ENCODE measurements around the gene HACD4. TPM values are rescaled to one million over a fixed set of nuclear protein-coding genes. Genes with fewer than 3 reads are reported as not detected.

Gene HACD4
- polyA plus RNA-seq, 1 donor (not counting 4 experiments of a cell fraction or from before 2014, with no cell fraction given): 10.4 TPM

DNA sequence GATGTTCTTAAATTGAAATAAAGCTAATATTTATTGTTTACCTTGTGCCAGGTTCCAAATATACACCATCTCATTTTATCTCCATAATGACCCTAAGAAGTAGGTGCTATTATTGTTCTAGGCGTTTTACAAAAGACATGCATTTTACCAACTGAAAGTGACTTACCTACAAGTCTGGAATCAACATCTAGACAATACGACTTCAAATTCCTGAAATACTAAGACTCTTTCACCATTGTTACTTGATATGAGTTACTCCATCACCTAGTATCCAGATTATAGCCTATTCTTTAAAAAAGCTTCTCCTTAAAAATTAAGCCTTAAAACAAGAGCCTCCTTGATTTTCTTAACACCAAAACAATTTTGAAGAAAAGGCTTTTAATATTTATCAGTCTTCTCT is 13.3 kb downstream of the HACD4 start:
- dilution Hi-C loops (cut with MboI; ENCODE audit: extremely low pct_ligation_motif_present, low sequenced_read_pairs): no loop called here
- H3K4me2 ChIP-seq (ENCODE audit: control insufficient read depth, extremely low read depth, insufficient read depth, low read depth, low read length): no peak overlapping the region
- H3K4me1 ChIP-seq (ENCODE audit: control insufficient read depth, extremely low read depth, insufficient read depth, low read length): peaks cover 5% of the 10 kb centered on the region
- peaks cover 0 to 2% of the 10 kb centered on the region in 2 experiments for H3K36me3 ChIP-seq (ENCODE audit: control insufficient read depth in 2 of 2, extremely low read depth in 1 of 2, insufficient read depth in 2 of 2, low read length in 2 of 2)
- H3K9me1 ChIP-seq (ENCODE audit: control insufficient read depth, extremely low read depth, insufficient read depth, low read length): no peaks in the 10 kb centered on the region
- H3K27ac ChIP-seq (ENCODE audit: control insufficient read depth, insufficient read depth, low read length): no peak overlapping the region
- H3K79me2 ChIP-seq (ENCODE audit: control insufficient read depth, insufficient read depth, low read length): no peaks in the 10 kb centered on the region
- no peaks in the 10 kb centered on the region for H3K27me3 ChIP-seq (ENCODE audit: control insufficient read depth, extremely low read depth, insufficient read depth, low read length)
- H3K9me3 ChIP-seq (ENCODE audit: control insufficient read depth, low read depth, low read length): no peaks in the 10 kb centered on the region
- no peak overlapping the region for H3K4me3 ChIP-seq (ENCODE audit: control insufficient read depth in 2 of 3, extremely low read depth in 1 of 3, insufficient read depth in 2 of 3, low read depth in 1 of 3, low read length in 3 of 3)
- no peak overlapping the region for H3K9ac ChIP-seq (ENCODE audit: control insufficient read depth, extremely low read depth, insufficient read depth, low read length)
- H2AFZ ChIP-seq (ENCODE audit: control insufficient read depth, low read length): no peak overlapping the region
- FAIRE-seq (peak; percentile 17), DNase-seq (ENCODE audit: low read depth, low spot score) (no peak)
- no peaks in the 10 kb centered on the region for H4K20me1 ChIP-seq (ENCODE audit: control insufficient read depth, extremely low read depth, insufficient read depth, low read length)
- no peak for TF ChIP-seq EZH2 (IDR thresholded peaks at IDR 0.05; ENCODE audit: low read length)

DNA sequence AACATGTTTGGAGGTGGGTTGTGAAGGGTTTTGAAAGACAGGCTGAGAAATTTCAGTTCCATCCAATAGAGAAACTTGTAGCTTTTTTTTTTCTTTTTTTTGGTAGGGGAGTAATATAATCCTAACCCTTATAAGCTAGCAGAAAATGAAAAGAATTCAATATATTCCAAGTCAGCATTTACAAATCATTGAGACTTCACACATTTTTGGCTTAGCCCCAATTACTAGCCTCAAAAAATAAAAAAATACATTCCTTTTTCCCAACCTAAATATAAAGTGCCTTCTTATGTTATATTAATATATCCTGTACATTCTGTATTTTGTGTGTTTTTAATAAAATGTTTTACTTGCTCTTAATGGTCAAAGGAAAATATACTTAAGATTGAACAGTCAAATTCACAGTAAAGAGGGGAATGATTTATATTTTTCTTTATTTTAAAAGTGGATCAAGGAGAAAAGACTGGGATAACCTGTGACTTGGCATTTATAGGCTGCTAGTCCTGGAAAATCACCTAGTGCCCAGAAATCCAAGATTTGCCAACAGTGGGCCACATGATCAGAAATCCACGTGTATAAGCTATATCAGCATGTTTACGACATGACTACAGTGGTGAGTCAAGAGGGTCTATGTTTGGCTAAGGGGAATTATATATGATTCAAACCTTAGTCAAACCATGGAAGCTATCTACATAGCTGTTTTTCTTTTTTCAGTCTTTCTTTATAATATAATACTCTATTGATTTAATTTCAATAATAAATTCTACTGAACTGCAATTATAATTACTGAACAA is 14.5 kb downstream of the HACD4 start:
- dilution Hi-C loops (cut with MboI; ENCODE audit: extremely low pct_ligation_motif_present, low sequenced_read_pairs): no loop called here
- H3K27me3 ChIP-seq (ENCODE audit: control insufficient read depth, extremely low read depth, insufficient read depth, low read length): no peaks in the 10 kb centered on the region
- H3K9ac ChIP-seq (ENCODE audit: control insufficient read depth, extremely low read depth, insufficient read depth, low read length): no peak overlapping the region
- H3K4me2 ChIP-seq (ENCODE audit: control insufficient read depth, extremely low read depth, insufficient read depth, low read depth, low read length): peak overlapping the region; percentile 6
- no peaks in the 10 kb centered on the region for H3K9me3 ChIP-seq (ENCODE audit: control insufficient read depth, low read depth, low read length)
- peaks cover 0 to 2% of the 10 kb centered on the region in 2 experiments for H3K36me3 ChIP-seq (ENCODE audit: control insufficient read depth in 2 of 2, extremely low read depth in 1 of 2, insufficient read depth in 2 of 2, low read length in 2 of 2)
- H3K9me1 ChIP-seq (ENCODE audit: control insufficient read depth, extremely low read depth, insufficient read depth, low read length): no peaks in the 10 kb centered on the region
- peak overlapping the region; percentile 36 for H3K27ac ChIP-seq (ENCODE audit: control insufficient read depth, insufficient read depth, low read length)
- no peak overlapping the region for H2AFZ ChIP-seq (ENCODE audit: control insufficient read depth, low read length)
- no peaks in the 10 kb centered on the region for H3K79me2 ChIP-seq (ENCODE audit: control insufficient read depth, insufficient read depth, low read length)
- TF ChIP-seq, protein P1, sequence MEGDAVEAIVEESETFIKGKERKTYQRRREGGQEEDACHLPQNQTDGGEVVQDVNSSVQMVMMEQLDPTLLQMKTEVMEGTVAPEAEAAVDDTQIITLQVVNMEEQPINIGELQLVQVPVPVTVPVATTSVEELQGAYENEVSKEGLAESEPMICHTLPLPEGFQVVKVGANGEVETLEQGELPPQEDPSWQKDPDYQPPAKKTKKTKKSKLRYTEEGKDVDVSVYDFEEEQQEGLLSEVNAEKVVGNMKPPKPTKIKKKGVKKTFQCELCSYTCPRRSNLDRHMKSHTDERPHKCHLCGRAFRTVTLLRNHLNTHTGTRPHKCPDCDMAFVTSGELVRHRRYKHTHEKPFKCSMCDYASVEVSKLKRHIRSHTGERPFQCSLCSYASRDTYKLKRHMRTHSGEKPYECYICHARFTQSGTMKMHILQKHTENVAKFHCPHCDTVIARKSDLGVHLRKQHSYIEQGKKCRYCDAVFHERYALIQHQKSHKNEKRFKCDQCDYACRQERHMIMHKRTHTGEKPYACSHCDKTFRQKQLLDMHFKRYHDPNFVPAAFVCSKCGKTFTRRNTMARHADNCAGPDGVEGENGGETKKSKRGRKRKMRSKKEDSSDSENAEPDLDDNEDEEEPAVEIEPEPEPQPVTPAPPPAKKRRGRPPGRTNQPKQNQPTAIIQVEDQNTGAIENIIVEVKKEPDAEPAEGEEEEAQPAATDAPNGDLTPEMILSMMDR (optimal IDR thresholded peaks at IDR 0.05 in 1 of 3, IDR thresholded peaks at IDR 0.05 in 1 of 3, conservative IDR thresholded peaks at IDR 0.05 in 1 of 3; ENCODE audit: extremely low read depth in 1 of 3, insufficient read depth in 2 of 3, low read length in 3 of 3): no peak
- no peak for TF ChIP-seq EZH2 (IDR thresholded peaks at IDR 0.05; ENCODE audit: low read length)
- FAIRE-seq (peak; percentile 13), DNase-seq (ENCODE audit: low read depth, low spot score) (no peak)
- H4K20me1 ChIP-seq (ENCODE audit: control insufficient read depth, extremely low read depth, insufficient read depth, low read length): no peaks in the 10 kb centered on the region
- peaks cover 5% of the 10 kb centered on the region for H3K4me1 ChIP-seq (ENCODE audit: control insufficient read depth, extremely low read depth, insufficient read depth, low read length)
- H3K4me3 ChIP-seq (ENCODE audit: control insufficient read depth in 2 of 3, extremely low read depth in 1 of 3, insufficient read depth in 2 of 3, low read depth in 1 of 3, low read length in 3 of 3): no peak overlapping the region
